ENCODE results near the gene CMSS1.
"Not testable (repeated sequence)": the region's sequence is repeated elsewhere in the genome, so short reads cannot be mapped to it uniquely, and the experiment has no call there.

Gene CMSS1

GRCh38 chr3:100080573-100080972 is 262.9 kb downstream of the CMSS1 start:
- FAIRE-seq, result no peak

DNA sequence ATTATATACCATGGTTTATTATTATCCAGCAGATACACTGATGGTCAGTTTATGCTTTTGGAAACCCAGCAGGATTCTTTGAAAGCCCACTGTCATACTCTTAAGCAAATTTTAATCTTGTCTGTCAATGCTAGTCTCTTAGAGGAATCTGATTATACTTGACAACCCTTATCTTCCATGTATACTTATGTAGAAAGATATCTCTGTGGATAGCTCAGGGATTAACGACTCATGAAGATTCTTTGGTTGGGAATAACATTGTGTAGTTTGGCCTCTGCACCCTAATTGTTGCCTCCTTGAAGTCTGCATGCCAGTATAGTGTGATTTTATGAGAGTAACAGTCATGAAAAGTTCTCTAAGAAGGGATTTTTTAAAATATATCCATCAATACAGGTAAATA is 263.6 kb downstream of the CMSS1 start:
- FAIRE-seq (no peak), DNase-seq (ENCODE audit: low spot score) (no peak)

More at GRCh38 chr3:100080573-100080972, 262.9 kb downstream of the CMSS1 start:
- DNase-seq (ENCODE audit: low spot score), result no peak

GRCh38 chr3:100081986-100082692 is 264.5 kb downstream of the CMSS1 start:
- FAIRE-seq (no peak), DNase-seq (ENCODE audit: low spot score) (no peak)

DNA sequence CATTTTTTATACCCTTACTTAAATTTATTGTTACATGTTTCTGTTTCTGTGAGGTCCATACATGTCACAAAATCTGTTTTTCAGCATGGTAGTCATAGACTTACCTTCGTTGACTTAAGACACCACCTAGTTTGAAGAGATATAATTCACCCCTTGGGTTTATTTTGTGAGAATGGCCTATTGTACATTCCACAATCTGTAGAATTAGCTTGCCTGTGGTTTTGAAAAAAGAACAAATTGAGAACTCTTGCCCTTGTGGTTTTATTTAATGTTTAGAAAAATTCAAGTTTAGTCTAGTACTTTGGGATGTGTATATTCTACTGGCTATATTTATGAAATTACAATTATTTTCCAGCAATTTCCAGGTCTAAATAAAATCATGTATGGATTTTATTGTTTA is 265.1 kb downstream of the CMSS1 start:
- FAIRE-seq (no peak), DNase-seq (ENCODE audit: low spot score) (no peak)

- FAIRE-seq (no peak), DNase-seq (ENCODE audit: low spot score) (no peak)
Observed at GRCh38 chr3:100083209-100083608, 265.5 kb downstream of the CMSS1 start.

- DNase-seq (ENCODE audit: low spot score) (no peak), FAIRE-seq (no peak)
Observed at GRCh38 chr3:100084100-100084806, 266.6 kb downstream of the CMSS1 start.

- FAIRE-seq, result no peak
- no peak for DNase-seq (ENCODE audit: low spot score)
Observed at GRCh38 chr3:100086401-100086800, 268.7 kb downstream of the CMSS1 start.

DNA sequence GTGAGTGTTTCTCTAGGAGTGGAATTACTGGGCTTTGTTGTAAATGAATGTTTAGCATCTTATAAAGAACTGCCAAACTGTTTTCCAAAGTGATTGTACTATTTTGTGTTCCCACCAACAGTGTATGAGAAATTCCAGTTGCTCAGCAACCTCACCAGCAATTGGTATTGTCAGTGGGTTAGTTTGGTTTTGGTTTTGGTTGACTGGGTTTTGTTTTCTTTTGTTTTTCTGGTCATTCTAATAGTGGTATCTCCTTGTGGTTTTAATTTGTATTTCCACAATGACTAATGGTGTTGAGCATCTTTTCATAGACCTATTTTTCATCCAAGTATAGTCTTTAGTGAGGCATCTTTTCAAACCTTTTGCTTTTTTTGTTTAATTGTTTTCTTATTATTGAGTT is 269.5 kb downstream of the CMSS1 start:
- DNase-seq (ENCODE audit: low spot score), result no peak
- FAIRE-seq, result no peak

DNA sequence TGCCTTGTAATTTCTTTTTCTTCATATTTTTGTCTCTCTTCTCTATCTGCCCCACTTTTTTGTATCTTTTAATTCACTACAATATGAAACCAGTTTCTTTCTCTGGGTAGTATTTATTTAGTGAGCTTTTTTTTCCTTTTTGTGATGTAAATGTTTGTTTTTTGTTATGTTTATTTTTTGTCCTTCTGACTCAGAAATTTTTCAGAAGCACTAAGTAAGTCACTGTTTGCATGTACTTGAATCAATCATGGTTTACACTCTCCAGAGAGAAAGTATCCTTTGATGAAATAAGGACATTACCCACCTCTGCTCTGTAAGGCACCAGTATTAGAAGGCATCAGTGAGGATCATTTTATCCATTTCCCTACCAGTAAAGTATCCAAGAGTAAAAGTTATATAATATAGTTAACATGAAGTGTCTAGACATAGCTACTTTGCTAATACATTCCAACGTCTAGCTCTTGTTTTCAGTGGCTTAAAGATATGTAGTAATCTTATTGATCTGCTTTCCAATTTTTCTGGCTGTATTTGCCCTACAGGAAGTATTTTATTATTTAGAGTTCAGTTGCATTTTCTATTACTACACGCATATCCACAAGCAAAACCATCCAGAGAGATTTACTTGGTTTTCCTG is 271.2 kb downstream of the CMSS1 start:
- FAIRE-seq (no peak), DNase-seq (ENCODE audit: low spot score) (no peak)

DNA sequence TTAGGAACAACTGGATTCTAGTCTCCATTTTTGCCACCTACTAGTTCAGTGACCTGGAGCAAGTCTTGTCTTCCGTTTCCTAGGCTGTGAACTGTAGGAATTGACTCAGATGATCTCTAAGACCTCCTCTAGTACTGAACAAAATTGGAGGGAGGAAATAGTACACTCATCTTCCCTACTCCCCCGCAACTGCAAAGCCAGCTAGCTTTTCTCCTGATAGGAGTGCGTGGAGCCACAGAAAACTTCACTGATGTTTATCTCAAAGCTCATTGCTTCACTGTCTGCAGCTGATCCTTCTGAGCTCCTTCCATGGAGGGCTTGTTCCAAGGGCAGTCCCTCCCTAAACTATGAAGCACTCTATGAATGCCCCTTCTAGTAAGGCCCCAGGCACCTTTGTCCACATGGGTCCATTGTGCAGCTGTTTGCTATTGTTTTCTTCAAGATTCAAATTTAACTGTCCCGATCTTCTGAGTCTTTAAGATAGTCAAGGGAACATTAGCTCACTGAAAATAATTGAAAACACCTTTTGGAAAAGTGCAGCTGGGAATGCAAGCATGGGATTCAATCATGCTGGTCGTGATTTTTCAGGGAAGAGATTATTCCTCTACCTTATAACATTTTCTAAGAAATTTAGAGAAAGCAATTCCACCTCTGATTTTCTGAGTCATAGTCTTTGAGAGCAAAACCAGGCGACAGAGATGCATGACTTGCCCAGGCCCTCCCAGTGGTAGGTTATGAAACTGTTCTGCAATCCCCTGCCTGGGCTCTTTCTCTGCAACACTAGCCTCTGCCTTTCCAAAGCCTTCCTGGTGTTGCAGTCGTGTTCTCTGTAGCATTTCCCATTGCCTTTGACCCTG is 272.4 kb downstream of the CMSS1 start:
- FAIRE-seq, result no peak

GRCh38 chr3:100090669-100091005 is 273.0 kb downstream of the CMSS1 start:
- DNase-seq (ENCODE audit: low spot score), result no peak
- no peak for FAIRE-seq

More for the DNA sequence above, 272.4 kb downstream of the CMSS1 start:
- DNase-seq (ENCODE audit: low spot score), result peak; percentile 53

DNA sequence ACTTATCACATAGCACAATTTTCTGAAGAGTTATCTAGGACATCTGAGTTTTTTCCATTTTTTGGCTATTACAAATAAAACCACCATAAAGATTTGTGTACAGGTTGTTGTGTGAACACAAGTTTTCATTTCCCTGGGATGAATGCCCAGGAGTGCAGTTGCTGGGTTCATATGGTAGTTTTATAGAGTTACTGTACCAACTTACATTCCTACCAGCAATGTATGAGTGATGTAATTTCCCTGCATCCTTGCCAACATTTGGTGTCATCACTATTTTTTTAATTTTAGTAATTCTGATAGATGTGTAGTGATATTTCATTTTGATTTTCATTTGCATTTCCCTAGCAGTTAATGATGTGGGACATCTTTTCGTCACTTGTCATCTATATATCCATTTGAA is 276.2 kb downstream of the CMSS1 start:
- FAIRE-seq (no peak), DNase-seq (ENCODE audit: low spot score) (no peak)

DNA sequence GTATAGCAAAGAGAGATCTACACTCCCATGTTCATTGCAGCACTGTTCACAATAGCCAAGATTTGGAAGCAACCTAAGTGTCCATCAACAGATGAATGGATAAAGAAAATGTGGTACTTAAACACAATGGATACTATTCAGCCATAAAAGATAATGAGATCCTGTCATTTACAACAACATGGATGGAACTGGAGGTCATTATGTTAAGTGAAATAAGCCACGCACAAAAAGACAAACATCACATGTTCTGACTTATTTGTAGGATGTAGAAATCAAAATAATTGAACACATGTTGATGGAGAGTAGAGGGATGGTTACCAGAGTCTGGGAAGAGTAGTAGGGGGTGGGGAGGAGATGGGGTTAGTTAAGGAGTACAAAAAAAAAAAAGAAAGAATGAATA is 278.6 kb downstream of the CMSS1 start:
- not testable (repeated sequence) for FAIRE-seq; DNase-seq (ENCODE audit: low spot score)

DNA sequence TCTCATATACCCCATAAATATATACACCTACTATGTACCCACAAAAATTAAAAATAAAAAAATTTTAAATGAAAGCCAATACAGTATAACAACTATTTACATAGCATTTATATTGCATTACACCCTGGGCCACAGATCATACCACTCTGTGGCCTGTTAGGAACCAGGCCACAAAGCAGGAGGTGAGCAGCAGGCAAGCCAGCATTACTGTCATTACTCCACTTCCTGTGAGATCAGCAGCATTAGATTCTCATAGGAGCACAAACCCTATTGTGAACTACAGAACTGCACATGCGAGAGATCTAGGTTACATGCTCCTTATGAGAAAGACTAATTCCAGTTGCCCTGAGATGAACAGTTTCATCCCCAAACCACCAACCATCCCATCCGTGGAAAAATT is 279.2 kb downstream of the CMSS1 start:
- DNase-seq (ENCODE audit: low spot score) (no peak), FAIRE-seq (no peak)

DNA sequence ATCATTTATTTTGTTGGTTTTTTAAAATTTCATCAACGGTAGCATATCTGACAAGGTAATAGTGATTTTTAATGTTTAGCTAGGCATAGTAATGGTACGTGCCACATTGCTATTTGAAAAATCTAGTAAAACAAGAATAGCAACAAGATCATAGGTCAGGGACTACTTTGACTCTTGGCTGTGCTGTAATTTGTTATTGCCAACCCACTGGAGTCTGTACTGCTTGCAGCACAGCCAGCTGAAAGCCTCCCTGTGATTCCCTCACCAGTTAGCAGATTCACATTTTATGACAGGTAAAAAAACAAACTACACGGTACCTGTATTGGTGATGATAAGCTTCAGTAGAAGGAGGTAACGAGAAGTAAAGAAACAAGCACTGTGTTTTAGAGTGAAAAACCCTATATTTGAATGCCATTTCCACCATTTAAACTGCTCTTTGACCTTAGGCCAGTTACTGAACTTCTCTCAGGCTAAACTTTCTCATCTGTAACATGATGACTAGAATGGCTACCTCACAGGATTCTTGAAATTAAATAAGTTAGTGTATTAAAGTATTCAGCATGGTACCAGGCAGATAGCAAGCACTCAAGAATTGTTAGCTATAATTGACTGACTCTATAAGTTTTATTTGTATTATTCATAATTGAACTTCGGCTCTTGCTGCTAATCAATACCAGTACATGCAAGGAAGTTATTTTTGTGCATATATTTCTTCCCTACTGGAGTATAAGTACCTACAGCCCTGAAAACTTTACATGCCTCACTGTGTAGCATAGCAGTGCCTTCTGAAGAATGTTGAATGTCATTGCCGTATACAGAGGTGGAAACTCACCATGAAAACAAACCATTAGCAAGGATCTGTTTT is 280.5 kb downstream of the CMSS1 start:
- FAIRE-seq (no peak), DNase-seq (ENCODE audit: low spot score) (no peak)

DNA sequence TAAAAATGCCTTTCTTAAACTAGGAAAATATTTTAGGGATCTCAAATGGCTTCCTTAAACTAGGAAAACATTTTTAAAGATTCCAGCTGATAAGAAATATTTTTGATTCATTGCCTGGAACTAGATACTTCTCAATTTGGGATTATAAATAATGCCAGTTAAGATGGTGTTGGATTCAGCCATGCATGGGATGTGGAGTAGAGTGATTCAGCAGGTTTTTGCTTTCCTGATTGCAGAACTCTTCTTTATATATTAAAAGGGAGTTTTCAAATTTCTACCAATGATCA is 281.1 kb downstream of the CMSS1 start:
- DNase-seq (ENCODE audit: low spot score) (no peak), FAIRE-seq (no peak)

- FAIRE-seq (no peak), DNase-seq (ENCODE audit: low spot score) (no peak)
Observed at GRCh38 chr3:100099621-100100020, 282.0 kb downstream of the CMSS1 start.

- FAIRE-seq, result no peak
- DNase-seq (ENCODE audit: low spot score), result no peak
Observed at GRCh38 chr3:100100425-100100824, 282.8 kb downstream of the CMSS1 start.

GRCh38 chr3:100102757-100103156 is 285.1 kb downstream of the CMSS1 start:
- no peak for FAIRE-seq
- DNase-seq (ENCODE audit: low spot score), result no peak

DNA sequence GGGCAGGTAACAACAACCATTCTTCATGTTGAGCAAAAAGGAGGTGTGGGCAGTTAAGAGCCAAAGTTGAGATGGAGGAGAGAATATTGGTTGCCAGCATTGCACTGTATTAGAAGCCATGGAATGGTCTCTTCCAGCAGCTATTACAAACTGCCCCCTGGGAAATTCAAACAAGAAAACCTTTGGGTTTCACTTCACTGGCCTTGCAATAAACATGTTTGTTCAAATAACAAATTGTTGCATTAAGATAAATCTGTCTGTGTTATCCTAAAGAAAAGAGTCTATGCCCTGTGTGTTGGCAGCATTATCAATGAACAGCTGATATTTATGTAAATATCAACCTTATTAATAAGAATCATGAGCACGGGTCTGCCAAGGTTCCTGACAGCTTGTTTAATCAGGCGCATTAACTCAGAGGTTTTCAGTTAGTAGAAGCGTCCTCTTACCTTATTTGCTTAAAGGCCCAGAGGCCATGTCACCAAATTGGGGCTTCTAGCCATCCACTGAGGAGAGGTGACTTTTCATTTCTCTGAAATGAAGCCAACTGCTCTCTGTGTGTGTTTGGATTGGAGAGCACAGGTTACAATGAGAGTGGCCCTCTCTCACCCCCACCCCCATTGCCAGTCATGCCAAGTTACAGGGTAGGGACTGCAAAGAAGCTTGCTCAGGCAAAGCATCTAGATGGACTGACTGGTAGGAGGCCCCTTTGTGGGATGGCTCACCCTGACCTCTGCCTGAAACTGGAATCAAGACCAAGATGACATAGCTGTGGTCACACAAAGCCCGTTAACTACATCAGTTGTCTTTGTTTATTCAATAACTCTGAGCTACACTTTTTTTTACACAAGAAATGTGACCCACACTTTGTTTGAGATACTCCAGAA is 286.1 kb downstream of the CMSS1 start:
- FAIRE-seq (no peak), DNase-seq (ENCODE audit: low spot score) (peak; percentile 47)

Measured in urothelium cell line (cell line).